NCI-H2107 treated with DMSO at 0.1 percent for 48 hours (cell line): ENCODE measurements around the gene ROR2.

Experiments used
- DNase-seq: peaks from one replicate; lab custom pipeline; 2025; ENCODE audit not compliant: unreplicated experiment; lab: John Stamatoyannopoulos, UW

The ROR2 gene

DNA sequence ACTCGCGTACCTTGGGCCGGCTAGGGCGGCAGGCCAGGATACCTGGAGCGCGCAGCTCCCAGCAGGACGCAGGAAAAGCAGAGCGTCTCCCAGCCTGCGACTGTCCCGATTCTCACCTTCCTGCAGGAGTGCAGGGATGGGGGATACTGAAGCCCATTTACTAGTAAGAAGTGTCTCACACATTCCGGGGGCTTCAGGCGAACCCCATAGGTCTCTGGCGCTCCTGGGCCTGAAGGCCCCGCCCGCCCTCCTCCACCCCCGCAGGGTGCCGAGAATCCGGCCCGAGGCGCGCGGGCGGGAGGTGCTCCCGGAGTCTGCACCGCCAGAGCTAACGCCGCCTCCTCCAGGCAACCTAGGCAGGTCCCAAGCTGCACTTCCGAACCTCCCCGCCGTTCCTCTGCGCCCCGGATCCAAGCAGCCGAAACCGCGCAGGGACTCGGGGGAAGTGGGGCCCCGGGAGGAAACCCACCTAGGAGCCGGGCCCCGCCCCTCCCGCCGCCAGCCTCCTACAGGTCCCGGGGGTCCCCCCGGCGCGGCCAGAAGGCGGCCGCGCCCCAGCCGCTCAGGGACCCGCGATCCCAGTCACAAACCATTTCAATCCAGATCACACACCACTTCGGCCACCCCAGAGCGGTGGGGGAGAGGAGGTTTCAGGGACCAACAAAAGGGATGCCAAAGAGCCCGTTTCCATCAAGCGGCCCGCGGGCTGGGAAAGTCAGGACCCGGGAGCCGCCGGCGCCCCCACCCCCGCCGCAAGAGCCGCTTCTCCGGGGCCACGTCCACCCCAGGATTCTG is 1.2 kb downstream of the ROR2 start:
- DNase-seq, result no peak

DNA sequence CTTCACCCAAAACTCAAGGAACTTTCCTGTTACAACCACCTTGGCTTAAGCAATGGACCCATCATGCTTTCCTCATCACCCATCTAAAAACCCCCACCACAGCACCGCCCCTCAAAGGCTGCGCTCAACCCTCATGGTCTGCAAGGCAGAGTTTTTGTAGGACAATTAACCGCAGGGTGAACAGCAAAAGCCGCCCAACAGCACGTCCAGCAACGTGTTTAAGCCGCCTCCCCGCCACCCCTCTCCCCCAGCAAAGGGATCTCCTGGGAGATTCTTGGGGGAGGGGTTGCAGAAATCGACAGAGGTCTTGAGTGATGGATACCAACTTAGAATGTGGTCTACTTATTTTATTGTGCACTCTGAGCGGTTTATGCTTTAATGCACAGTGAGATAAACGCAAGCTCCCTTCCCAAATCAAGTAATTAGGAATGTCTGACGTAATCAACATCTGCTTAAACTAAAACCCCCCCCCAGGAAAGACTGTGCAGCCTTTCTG is 1.9 kb downstream of the ROR2 start:
- DNase-seq, result no peak

DNA sequence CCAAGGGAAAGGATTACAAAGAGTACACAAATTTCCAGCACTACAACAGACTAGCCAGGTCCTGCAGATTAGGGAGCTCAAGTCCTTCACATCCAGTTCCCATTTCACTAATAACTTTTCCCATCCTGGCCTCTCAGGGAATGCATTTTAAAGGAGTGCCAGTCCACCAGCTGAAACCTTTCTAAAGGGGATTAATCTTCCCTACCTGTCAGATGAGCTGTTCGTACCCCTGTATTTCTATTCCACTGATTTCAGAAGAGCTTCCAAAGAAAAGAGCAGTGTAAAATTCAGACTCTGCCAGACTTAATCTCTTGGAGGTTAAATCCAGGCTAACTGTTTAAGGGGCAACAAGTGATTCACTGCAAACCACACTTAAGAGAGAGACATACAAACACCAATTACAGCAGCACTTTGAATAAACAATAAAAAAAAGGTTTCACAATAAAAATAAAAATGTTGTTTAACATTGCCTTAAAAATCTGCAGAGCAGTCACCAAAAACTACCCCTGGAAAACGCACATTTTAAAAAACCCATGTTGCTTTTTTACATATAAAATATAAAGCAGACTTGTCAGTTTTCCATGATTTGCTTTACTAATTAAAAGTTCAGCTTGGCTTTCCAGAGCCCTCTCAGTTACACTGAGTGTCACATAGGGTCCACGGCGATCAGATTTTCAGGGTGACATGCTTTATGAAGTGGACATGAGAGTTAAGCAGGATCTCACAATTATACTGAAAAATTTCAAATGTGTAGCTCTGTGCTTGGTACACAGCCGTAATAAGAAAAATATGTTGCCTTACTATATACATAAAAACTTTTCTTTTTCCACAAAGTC is 3.2 kb downstream of the ROR2 start:
- no peak for DNase-seq

GRCh38 chr9:91946196-91946595 is 3.8 kb downstream of the ROR2 start:
- DNase-seq, result no peak

- no peak for DNase-seq
Measured at GRCh38 chr9:91945277-91946085, 4.5 kb downstream of the ROR2 start.

GRCh38 chr9:91944711-91945110 is 5.3 kb downstream of the ROR2 start:
- no peak for DNase-seq

DNA sequence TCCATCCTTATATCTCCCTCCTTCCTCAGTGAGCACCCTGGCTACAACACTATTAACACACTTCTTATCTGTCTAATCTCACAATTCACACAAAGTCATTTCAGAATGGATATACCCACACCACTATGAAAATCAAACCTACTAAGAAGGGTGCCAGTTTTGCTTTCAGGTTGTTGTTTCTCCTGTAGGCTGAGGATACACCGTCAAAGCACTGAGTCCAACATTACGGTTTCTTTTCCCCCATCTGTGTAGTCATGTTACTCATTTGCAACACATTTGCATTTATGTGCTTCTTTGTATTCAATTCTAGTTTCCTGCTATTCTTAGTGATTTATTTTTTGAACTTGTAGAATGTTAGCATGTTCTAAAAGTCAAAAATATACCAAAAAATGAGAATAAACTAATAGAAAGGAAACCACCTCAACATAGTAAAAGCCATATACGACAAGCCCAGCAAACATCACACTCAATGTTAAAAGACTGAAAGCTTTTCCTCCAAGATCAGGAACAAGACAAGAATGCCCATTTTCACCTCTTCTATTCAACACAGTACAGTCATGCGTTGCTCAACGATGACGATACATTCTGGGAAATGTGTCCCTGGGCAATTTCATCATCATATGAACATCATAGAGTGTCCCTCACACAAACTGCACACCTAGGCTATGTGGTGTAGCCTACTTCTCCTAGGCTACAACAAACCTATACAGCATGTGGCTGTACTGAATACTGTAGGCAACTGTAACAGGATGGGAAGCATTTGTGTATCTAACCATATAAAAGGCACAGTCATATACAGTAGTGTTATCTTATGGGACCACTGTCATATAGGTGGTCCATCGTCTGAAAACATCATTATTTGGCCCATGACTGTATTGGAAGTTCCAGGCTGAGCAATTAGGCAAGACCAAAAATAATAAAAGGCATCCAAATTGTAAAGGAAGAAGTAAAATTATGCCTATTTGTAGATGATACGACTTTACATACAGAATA is 6.3 kb downstream of the ROR2 start:
- no peak for DNase-seq

DNA sequence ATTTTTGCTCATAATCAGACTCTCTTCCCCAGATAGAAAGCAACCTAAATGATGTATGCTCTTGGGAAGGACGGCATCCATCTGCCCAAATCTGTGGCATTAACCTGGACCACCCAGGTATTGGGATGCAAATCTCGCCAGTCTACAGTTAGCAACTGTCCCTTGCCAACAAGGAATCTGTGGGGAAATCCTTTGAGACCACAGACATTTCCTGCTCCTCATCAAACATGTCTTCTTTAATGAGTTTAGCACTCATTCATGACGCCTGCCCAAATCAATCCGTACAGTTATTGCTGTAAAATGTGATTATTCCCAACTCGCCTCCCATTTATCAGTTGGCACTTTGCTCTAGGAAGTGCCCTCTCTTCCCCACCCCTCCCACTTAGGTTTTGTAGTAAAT is 7.8 kb downstream of the ROR2 start:
- no peak for DNase-seq

DNA sequence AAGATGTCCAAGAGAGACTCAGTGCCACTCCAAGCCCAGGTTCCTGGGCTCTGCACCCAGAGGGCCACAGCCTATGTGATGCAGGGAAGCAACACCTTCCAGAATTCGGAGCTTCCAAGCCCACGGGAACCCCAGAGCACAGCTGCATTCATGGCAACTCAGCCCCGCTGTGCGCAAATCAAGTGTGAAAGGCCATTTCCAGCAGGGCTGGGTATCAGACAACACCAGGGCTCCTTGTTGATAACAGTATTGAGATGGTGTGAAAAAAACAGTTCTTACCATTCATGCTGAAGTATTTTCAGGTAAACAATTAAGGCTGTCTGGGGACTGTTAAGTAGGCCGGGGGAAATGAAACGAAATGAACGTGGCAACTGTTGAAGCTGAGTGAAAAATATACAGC is 10.1 kb downstream of the ROR2 start:
- no peak for DNase-seq

GRCh38 chr9:91937727-91938126 is 12.3 kb downstream of the ROR2 start:
- DNase-seq, result no peak

- DNase-seq, result no peak
Measured at GRCh38 chr9:91937056-91937455, 13.0 kb downstream of the ROR2 start.

DNA sequence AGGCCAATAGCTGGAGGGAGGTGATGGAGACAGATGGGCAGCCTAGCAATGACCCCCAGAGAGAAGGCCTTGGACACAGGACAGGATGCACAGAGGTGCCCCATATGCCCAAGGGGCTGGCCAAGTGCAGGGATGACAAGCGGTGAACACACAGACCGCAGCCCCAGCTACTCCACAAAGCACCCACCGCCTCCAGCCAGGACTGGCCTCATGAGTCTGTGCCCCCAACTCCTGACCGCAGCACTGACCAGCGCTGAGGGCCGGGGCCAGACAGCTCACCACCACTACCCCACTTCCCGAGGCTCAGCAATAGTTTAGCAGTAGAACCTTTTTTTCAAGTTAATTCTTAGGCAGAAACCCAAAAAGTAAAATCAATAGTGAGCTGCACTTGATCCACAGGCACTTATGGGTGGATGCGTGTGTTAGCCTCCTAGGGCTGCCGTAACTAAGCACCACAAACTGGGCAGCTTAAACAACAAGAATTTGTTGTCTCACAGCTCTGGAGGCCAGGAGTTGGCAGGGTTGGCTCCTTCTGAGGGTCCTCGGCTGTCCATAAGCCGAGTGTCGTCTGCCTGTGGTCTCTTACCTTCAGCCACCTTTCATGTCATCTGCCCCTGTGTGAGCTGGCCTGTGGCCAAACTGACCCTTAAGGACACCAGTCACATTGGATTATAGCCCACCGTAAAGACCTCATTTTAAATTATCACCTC is 14.1 kb downstream of the ROR2 start:
- DNase-seq, result no peak

DNA sequence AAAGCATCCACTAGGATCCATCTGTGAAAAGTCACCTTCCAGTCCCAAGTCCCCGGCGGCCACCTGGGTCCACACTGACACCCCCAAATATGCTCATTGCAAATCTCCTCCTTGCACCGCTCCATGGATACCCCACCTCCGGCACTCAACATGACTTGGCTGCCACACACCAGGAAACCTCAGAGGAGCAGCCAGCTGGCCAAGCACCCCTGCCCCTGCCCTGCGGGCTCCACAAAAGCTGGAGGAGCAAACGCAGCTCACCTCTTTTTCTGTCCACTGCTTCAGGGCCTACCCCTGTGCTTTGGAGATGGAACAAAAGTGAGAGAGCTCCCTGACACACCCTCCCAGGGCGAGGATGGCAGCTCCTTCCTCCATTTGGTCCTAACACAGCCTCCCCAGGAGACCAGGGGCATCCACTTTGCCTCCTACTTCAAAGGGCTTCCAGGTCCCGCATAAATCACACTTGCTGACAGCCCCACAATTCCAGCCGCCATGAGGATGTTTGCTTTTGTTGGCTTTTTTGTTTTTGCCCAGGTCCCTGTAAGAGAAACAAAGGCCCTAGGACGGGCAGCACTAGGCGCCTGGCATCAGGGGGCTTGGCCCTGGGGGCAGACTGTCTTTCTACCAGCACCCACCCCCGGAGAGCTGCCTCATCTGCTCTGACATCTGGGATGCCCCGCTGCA is 14.8 kb downstream of the ROR2 start:
- no peak for DNase-seq

DNA sequence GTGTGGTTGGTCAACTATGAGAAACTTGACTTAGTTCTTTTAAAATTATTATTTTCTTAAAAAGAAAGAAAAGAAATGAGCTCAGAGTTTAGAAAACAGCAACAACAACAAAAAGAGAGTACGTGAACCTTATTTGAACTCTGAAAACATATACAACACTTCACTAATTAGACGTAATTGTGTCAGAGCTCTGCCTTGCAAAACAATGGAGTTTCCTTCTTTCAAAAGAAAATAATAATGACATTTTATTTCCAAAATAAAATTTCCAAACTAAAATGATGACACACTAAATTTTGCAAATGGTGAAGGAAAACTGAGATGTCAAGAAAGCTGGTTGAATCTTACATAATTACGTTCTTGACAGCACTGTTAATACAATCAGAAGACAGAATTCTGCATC is 15.4 kb downstream of the ROR2 start:
- DNase-seq, result no peak

DNA sequence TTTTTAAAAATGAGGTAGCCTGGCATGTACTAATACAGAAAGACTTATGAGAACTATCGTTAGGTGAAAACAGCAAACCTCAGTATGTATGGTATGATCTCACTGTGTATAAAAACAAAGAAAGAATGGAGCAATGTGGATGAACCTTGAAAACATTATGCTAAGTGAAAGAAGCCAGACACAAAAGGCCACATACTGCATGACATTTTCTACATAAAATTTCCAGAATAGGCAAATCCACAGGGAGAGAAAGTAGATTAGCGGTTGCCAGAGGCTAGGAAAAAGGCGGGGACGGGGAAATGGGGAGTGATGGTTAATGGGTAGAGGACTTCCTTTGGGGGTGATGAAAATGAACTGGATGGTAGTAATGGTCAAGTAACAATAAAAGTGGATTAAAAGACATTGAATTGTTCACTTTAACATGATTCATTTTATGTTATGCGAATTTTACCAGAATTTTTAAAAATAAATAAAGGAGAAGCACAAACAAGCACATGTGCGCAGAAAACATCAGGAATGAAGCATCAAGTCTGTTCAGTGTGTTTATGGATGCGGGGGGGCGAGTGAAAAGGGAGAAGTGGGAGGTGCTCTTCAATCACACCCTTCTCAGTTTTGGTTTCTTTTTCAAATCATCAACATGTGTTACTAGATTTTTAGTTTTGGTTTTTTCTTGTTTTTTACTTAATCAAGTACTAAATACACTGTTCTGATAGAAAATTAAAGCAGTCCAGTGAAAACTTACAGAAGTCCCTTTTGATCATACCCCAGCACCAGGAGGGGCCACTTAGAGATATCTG is 16.3 kb downstream of the ROR2 start:
- no peak for DNase-seq

DNA sequence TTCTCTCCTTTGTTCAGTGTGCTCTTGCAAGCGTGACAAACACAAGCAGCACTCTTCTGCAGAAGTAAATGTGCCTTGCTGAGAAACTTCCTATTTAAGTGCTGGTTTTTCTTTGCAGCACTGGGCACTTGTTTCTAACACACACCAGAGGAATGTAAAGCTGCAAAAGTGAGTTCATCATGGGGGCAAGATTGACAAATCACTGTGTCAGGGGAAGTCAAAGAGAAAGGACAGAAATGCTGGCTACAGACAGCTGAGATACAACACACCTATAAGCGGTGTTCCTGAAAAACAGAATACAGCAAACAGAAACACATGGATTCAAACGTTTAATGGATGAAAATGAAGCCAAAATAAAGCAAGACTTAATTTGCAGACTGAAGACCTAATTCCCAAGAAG is 19.6 kb downstream of the ROR2 start:
- no peak for DNase-seq

DNA sequence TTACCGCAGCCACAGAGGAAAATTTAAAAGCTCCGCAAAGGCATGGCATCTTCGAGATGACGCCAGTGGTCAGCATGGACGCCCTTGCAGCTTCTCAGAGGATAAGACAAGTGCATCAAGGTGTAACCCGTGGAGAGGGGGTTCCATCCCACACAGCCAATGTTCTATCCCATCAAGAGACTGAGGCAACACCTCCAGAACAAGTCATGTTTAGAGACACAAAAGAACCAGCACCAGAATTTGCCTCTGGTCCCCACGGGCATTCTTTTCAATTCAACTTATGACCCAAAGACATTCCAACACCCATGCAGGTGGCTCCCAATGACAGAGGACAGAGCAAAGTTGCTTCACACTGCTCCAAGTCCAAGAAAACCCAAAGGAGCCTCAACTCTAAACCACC is 20.7 kb downstream of the ROR2 start:
- no peak for DNase-seq

- no peak for DNase-seq
Measured at GRCh38 chr9:91927922-91928510, 22.0 kb downstream of the ROR2 start.
